ENCODE results near the gene ASPN. TPM values are rescaled to one million over a fixed set of nuclear protein-coding genes. Genes with fewer than 3 reads are reported as not detected.

ASPN gene
- total RNA-seq, 4 donors from 2014 or later: 29.5 to 160 (median 73.0) TPM

DNA sequence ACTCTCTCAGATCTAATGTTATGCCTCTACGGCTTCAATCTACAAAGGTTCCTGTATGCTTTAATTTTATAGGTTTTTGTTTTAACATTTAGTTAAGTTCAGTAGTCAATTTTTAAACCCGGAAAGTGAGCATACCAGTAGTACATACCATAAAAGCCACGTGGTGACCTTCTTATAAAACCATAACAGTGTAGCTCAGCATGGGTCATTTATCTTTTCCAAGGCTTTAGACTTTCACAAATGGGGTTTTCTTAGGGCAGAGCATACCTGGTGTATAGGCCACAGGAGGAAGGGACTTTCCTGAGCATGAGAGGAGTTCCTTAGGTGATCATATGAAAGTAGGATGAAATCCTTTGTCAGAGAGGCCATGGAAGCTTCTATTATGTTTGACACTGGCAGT is 30.3 kb upstream of the ASPN start:
- intact Hi-C loops (cut with DNase I; ENCODE audit: low total_unique reads): no loop called here
- Histone ChIP-seq H3K4me1 (peaks cover 0 to 6% of the 10 kb centered on the region in 2 donors), H3K4me3 (no peak overlapping the region), H3K27me3 (no peaks in the 10 kb centered on the region), H3K9me3 (no peaks in the 10 kb centered on the region), H3K27ac (peak overlapping the region in 1 of 2 donors; percentile 60), H3K36me3 (no peaks in the 10 kb centered on the region)
- no peak for DNase-seq
- TF ChIP-seq CTCF (IDR thresholded peaks at IDR 0.05) (no peak), POLR2A (IDR thresholded peaks at IDR 0.05) (no peak)

- Histone ChIP-seq H3K27ac (peak overlapping the region; percentile 9 to 60), H3K36me3 (no peaks in the 10 kb centered on the region), H3K27me3 (no peaks in the 10 kb centered on the region), H3K4me1 (peaks cover 0 to 8% of the 10 kb centered on the region in 2 donors), H3K4me3 (no peak overlapping the region), H3K9me3 (no peaks in the 10 kb centered on the region)
- DNase-seq: no peak
- intact Hi-C loops (cut with DNase I; ENCODE audit: low total_unique reads): no loop called here
- TF ChIP-seq POLR2A (IDR thresholded peaks at IDR 0.05) (no peak), CTCF (IDR thresholded peaks at IDR 0.05) (no peak)
These were observed 28.4 kb upstream of the ASPN start for GRCh38 chr9:92510747-92511146.

GRCh38 chr9:92509050-92509449 is 26.7 kb upstream of the ASPN start:
- H3K27me3 ChIP-seq: no peaks in the 10 kb centered on the region
- peaks cover 3 to 8% of the 10 kb centered on the region in 2 donors for H3K4me1 ChIP-seq
- intact Hi-C loops (cut with DNase I; ENCODE audit: low total_unique reads): no loop called here
- no peak for DNase-seq
- no peak overlapping the region for H3K4me3 ChIP-seq
- TF ChIP-seq CTCF (IDR thresholded peaks at IDR 0.05): no peak
- no peak for TF ChIP-seq POLR2A (IDR thresholded peaks at IDR 0.05)
- no peaks in the 10 kb centered on the region for H3K36me3 ChIP-seq
- peak overlapping the region in 1 of 2 donors; percentile 90 for H3K27ac ChIP-seq
- H3K9me3 ChIP-seq: no peaks in the 10 kb centered on the region

GRCh38 chr9:92508018-92508820 is 25.9 kb upstream of the ASPN start:
- no peak overlapping the region for H3K4me3 ChIP-seq
- peak overlapping the region; percentile 72 to 90 for H3K27ac ChIP-seq
- peaks cover 3 to 8% of the 10 kb centered on the region in 2 donors for H3K4me1 ChIP-seq
- no peak for TF ChIP-seq POLR2A (IDR thresholded peaks at IDR 0.05)
- peak in 2 of 4 experiments; percentile 14 to 20 for TF ChIP-seq CTCF (IDR thresholded peaks at IDR 0.05)
- intact Hi-C loops (cut with DNase I; ENCODE audit: low total_unique reads): no loop called here
- H3K36me3 ChIP-seq: no peaks in the 10 kb centered on the region
- H3K9me3 ChIP-seq: no peaks in the 10 kb centered on the region
- DNase-seq: peak; percentile 29 to 42
- no peaks in the 10 kb centered on the region for H3K27me3 ChIP-seq

DNA sequence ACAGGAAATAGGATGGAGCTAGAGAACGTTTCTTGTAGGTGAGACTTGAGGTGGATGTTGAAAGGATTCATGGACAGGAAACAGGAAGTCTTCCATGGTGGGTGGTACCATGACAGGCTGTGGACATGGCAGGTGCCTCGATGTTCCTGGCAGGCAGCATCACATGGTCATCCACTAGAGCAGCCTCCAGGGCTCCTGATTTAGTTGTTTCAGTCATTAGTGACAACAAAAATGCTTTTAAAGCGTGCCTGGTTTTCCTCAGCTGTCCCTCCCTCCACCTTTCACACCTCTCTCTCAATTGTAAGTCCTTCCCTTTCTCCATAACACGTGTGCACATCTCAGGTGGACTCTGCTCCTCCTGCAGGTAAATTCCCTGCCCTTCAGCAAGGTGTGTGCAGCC is 25.2 kb upstream of the ASPN start:
- intact Hi-C loops (cut with DNase I; ENCODE audit: low total_unique reads): no loop called here
- Histone ChIP-seq H3K9me3 (no peaks in the 10 kb centered on the region), H3K4me1 (peaks cover 3 to 8% of the 10 kb centered on the region in 2 donors), H3K27me3 (no peaks in the 10 kb centered on the region), H3K4me3 (no peak overlapping the region), H3K27ac (peak overlapping the region; percentile 72 to 90), H3K36me3 (no peaks in the 10 kb centered on the region)
- no peak for DNase-seq
- TF ChIP-seq POLR2A (IDR thresholded peaks at IDR 0.05): no peak
- TF ChIP-seq CTCF (IDR thresholded peaks at IDR 0.05): no peak

Data from uterus (tissue), 4 donors.